HCT116 (cell line): ENCODE measurements around the gene FBXW8. TPM values are rescaled to one million over a fixed set of nuclear protein-coding genes. Genes with fewer than 3 reads are reported as not detected.

ENCODE experiments used
- ATAC-seq: fragments of 200-7000 bp; cut with Tn5 transposase; 2 replicates; pipeline ENCODE4 v1.9.1; 2020; ENCODE audit warnings: mild to moderate bottlenecking, moderate library complexity
- BruUV-seq: library from RNA; stranded (reverse); fragments of 400-500 nt; replicated peaks from 2 replicates; lab custom pipeline; 2021; lab: Mats Ljungman, UMichigan
- CTCF ChIA-PET: fragments of 300-600 bp; sonication (Branson Sonifier 250); formaldehyde crosslinking; loops from one replicate; lab custom pipeline; 2021; ENCODE audit warnings: antibody characterized with exemption; lab: Charles Lee
- POLR2A ChIA-PET: fragments of 300-600, 350-600 bp; sonication (Branson Sonifier 250); formaldehyde crosslinking; loops from one replicate; lab custom pipeline; 2021; ENCODE audit warnings: antibody characterized with exemption; lab: Charles Lee
- RAD21 ChIA-PET, 2 experiments: fragments of 300-600 bp; sonication (Branson Sonifier 250); formaldehyde crosslinking; loops; one replicate each; lab custom pipeline; 2023; ENCODE audit warnings: low total read pairs in 2 of 2; ENCODE audit not compliant: uncharacterized antibody in 2 of 2, unreplicated experiment in 2 of 2, low non-redundant PET in 1 of 2; lab: Charles Lee
- DNase-seq: peaks from one replicate; pipeline ENCODE4 v3.0.0-alpha.2; 2010; ENCODE audit warnings: low read depth, low spot score
- H2AFZ ChIP-seq: fragments of 200-600 bp; shearing (Covaris generic), sonication (generic); 2 replicates; pipeline ENCODE4 v1.6.1; 2017; ENCODE audit warnings: low read depth, mixed run types, mixed read lengths, antibody characterized with exemption, low read length; ENCODE audit not compliant: poor library complexity, severe bottlenecking
- H3K27ac ChIP-seq: 2 replicates; pipeline ENCODE4 v1.5.1; 2012; ENCODE audit warnings: low read depth, low read length
- H3K27me3 ChIP-seq: fragments of 200-600 bp; sonication (generic); 2 replicates; pipeline ENCODE4 v1.6.1; 2016; ENCODE audit warnings: mixed run types, low read length, mixed read lengths; ENCODE audit not compliant: insufficient read depth
- H3K36me3 ChIP-seq, 2 experiments: fragments of 200-500 bp in 1 of 2; fragments of 200-600 bp in 1 of 2; sonication (Bioruptor generic) in 1 of 2; sonication (generic) in 1 of 2; 2 replicates each; pipeline versions ENCODE4 v1.5.1 to v1.6.1; 2014 to 2016; ENCODE audit warnings: low read length in 2 of 2, inconsistent platforms in 1 of 2, mixed read lengths in 1 of 2, mixed run types in 1 of 2; ENCODE audit not compliant: insufficient read depth in 2 of 2, control insufficient read depth in 1 of 2
- H3K4me1 ChIP-seq, 2 experiments: fragments of 200-600 bp in 1 of 2; sonication (generic) in 1 of 2; 2 replicates each; pipeline versions ENCODE4 v1.5.1 to v1.6.1; 2012 to 2017; ENCODE audit warnings: low read length in 2 of 2, inconsistent platforms in 1 of 2, mild to moderate bottlenecking in 1 of 2, mixed read lengths in 1 of 2, mixed run types in 1 of 2, moderate library complexity in 1 of 2; ENCODE audit not compliant: insufficient read depth in 2 of 2, control insufficient read depth in 1 of 2
- H3K4me2 ChIP-seq: fragments of 200-600 bp; sonication (generic); 2 replicates; pipeline ENCODE4 v1.6.1; 2017; ENCODE audit warnings: mixed run types, low read length, mixed read lengths
- H3K4me3 ChIP-seq, 2 experiments: fragments of 200-600 bp in 1 of 2; sonication (generic) in 1 of 2; replicated peaks in 1 of 2; 2 replicates each; pipeline ENCODE4 v1.5.1; 2011 to 2016; ENCODE audit warnings: low read length in 2 of 2, control low read depth in 1 of 2, low read depth in 1 of 2, mild to moderate bottlenecking in 1 of 2, mixed read lengths in 1 of 2, mixed run types in 1 of 2
- H3K79me2 ChIP-seq: fragments of 200-600 bp; sonication (generic); 2 replicates; pipeline ENCODE4 v1.6.1; 2017; ENCODE audit warnings: mild to moderate bottlenecking, mixed run types, low read length, moderate library complexity, mixed read lengths; ENCODE audit not compliant: insufficient read depth
- H3K9ac ChIP-seq: fragments of 200-600 bp; sonication (generic); 2 replicates; pipeline ENCODE4 v1.6.1; 2016; ENCODE audit warnings: low read length, mixed read lengths
- H3K9me2 ChIP-seq: fragments of 200-600 bp; sonication (generic), shearing (Covaris generic); 2 replicates; pipeline ENCODE4 v1.6.1; 2017; ENCODE audit warnings: mixed run types, mild to moderate bottlenecking, moderate library complexity; ENCODE audit not compliant: insufficient read depth
- H3K9me3 ChIP-seq, 2 experiments: fragments of 200-500 bp in 1 of 2; fragments of 200-600 bp in 1 of 2; sonication (Bioruptor generic) in 1 of 2; sonication (generic) in 1 of 2; 2 replicates each; pipeline ENCODE4 v1.6.1; 2014 to 2017; ENCODE audit warnings: low read length in 2 of 2, mixed read lengths in 2 of 2, inconsistent platforms in 1 of 2, low read depth in 1 of 2, mild to moderate bottlenecking in 1 of 2, mixed run types in 1 of 2, moderate library complexity in 1 of 2; ENCODE audit not compliant: control insufficient read depth in 1 of 2, insufficient read depth in 1 of 2
- H4K20me1 ChIP-seq: fragments of 200-600 bp; sonication (generic), shearing (Covaris generic); 2 replicates; pipeline ENCODE4 v1.6.1; 2017; ENCODE audit warnings: mixed run types, mild to moderate bottlenecking, moderate library complexity; ENCODE audit not compliant: insufficient read depth
- ATF3 ChIP-seq: IDR thresholded peaks from 2 replicates; pipeline ENCODE4 v1.6.1; 2012
- CBX3 ChIP-seq: IDR thresholded peaks from 2 replicates; pipeline ENCODE4 v1.6.1; 2012; ENCODE audit warnings: low read depth
- ELF1 ChIP-seq: IDR thresholded peaks from 2 replicates; pipeline ENCODE4 v1.6.1; 2012; ENCODE audit warnings: low read depth, borderline replicate concordance
- EZH2 ChIP-seq: fragments of 200-600 bp; sonication (generic); IDR thresholded peaks from 2 replicates; pipeline ENCODE4 v1.6.1; 2017; ENCODE audit warnings: antibody characterized with exemption, mixed run types
- EZH2phosphoT487 ChIP-seq: fragments of 200-600 bp; IDR thresholded peaks from 2 replicates; pipeline ENCODE4 v1.6.1; 2018; ENCODE audit warnings: antibody characterized with exemption, borderline replicate concordance
- FOSL1 ChIP-seq: IDR thresholded peaks from 2 replicates; pipeline ENCODE4 v1.6.1; 2012; ENCODE audit warnings: low read depth
- JUND ChIP-seq: IDR thresholded peaks from 2 replicates; pipeline ENCODE4 v1.6.1; 2012
- POLR2A ChIP-seq: IDR thresholded peaks from 2 replicates; pipeline ENCODE4 v1.7.0; 2011; ENCODE audit warnings: borderline replicate concordance; ENCODE audit not compliant: insufficient read depth, insufficient read length; ENCODE audit errors: extremely low read depth
- POLR2AphosphoS5 ChIP-seq: IDR thresholded peaks from 2 replicates; pipeline ENCODE4 v1.6.1; 2011; ENCODE audit warnings: mild to moderate bottlenecking, low read depth, low read length, moderate library complexity
- SP1 ChIP-seq: IDR thresholded peaks from 2 replicates; pipeline ENCODE4 v1.6.1; 2012; ENCODE audit warnings: low read depth
- intact Hi-C: fragments of 100-400 bp; cut with micrococcal nuclease; formaldehyde crosslinking; loops from 2 replicates; pipeline ENCODE4 v1.10.0; 2022
- total RNA-seq: library from RNA; stranded (reverse); gene quantifications from one replicate; pipeline ENCODE4 v1.2.1, GENCODE V29; 2021; ENCODE audit not compliant: unreplicated experiment

The FBXW8 gene
- total RNA-seq, 1 experiment from 2014 or later = 14.6 TPM

GRCh38 chr12:116898669-116899068 lies 12.1 kb upstream of the FBXW8 start:
- Histone ChIP-seq H3K9ac (no peak overlapping the region), H3K9me2 (no peaks in the 10 kb centered on the region), H3K27me3 (peaks cover 5% of the 10 kb centered on the region; the same call in 1 of the 2 replicates), H3K27ac (no peak overlapping the region), H3K4me3 (no peak overlapping the region), H3K9me3 (no peaks in the 10 kb centered on the region), H3K4me2 (no peak overlapping the region), H2AFZ (no peak overlapping the region), H3K79me2 (no peaks in the 10 kb centered on the region), H3K36me3 (no peaks in the 10 kb centered on the region), H3K4me1 (no peaks in the 10 kb centered on the region), H4K20me1 (no peaks in the 10 kb centered on the region)
- ChIA-PET POLR2A (no interaction called here), RAD21 (no interaction called here), CTCF (no interaction called here)
- ATAC-seq (peak; percentile 70), DNase-seq (no peak)
- TF ChIP-seq FOSL1 = no peak
- intact Hi-C loops = no loop called here
- BruUV-seq = no TSS peak

GRCh38 chr12:116901612-116902011 lies 9.1 kb upstream of the FBXW8 start:
- RAD21 ChIA-PET = no interaction called here
- CTCF ChIA-PET = no interaction called here
- H3K4me2 ChIP-seq = no peak overlapping the region
- H3K27me3 ChIP-seq = peaks cover 5% of the 10 kb centered on the region; the same call in 1 of the 2 replicates
- POLR2A ChIA-PET = no interaction called here
- DNase-seq = no peak
- TF ChIP-seq SP1 (no peak), EZH2 (no peak), JUND (no peak), POLR2A (no peak)
- TF ChIP-seq, all 23 proteins: peak for 0
- intact Hi-C loops = no loop called here
- no peaks in the 10 kb centered on the region for H3K9me3 ChIP-seq
- no peak overlapping the region for H2AFZ ChIP-seq
- BruUV-seq = no TSS peak
- ATAC-seq = no peak
- no peak overlapping the region for H3K27ac ChIP-seq
- no peaks in the 10 kb centered on the region for H3K36me3 ChIP-seq
- no peaks in the 10 kb centered on the region for H3K9me2 ChIP-seq
- no peak overlapping the region for H3K4me3 ChIP-seq
- no peak overlapping the region for H3K9ac ChIP-seq
- H3K79me2 ChIP-seq = no peaks in the 10 kb centered on the region
- H4K20me1 ChIP-seq = no peaks in the 10 kb centered on the region
- no peaks in the 10 kb centered on the region for H3K4me1 ChIP-seq

GRCh38 chr12:116903818-116904217 lies 6.9 kb upstream of the FBXW8 start:
- no peaks in the 10 kb centered on the region for H3K79me2 ChIP-seq
- intact Hi-C loops = no loop called here
- no peak for TF ChIP-seq POLR2AphosphoS5
- TF ChIP-seq FOSL1 = no peak
- TF ChIP-seq ATF3 = no peak
- no peak for TF ChIP-seq EZH2phosphoT487
- no peak for TF ChIP-seq ELF1
- TF ChIP-seq SP1 = no peak
- TF ChIP-seq CBX3 = no peak
- no TSS peak for BruUV-seq
- ATAC-seq (no peak), DNase-seq (no peak)
- ChIA-PET RAD21 (no interaction called here), POLR2A (no interaction called here), CTCF (no interaction called here)
- H3K27me3 ChIP-seq = peaks cover 5% of the 10 kb centered on the region; the same call in 1 of the 2 replicates
- H3K9me2 ChIP-seq = no peaks in the 10 kb centered on the region
- H3K27ac ChIP-seq = no peak overlapping the region
- H3K4me3 ChIP-seq = no peak overlapping the region
- H4K20me1 ChIP-seq = no peaks in the 10 kb centered on the region
- H2AFZ ChIP-seq = no peak overlapping the region
- H3K4me1 ChIP-seq = no peaks in the 10 kb centered on the region
- no peaks in the 10 kb centered on the region for H3K36me3 ChIP-seq
- H3K9ac ChIP-seq = no peak overlapping the region
- no peaks in the 10 kb centered on the region for H3K9me3 ChIP-seq
- no peak overlapping the region for H3K4me2 ChIP-seq
